Spleen (tissue), 7 donors: Measurements from ENCODE around the gene SPTBN1.

Experiments used
- POLR2A ChIP-seq, 3 donors: fragments of 450-650 bp; IDR thresholded peaks; one replicate each; pipeline ENCODE4 v1.5.1; 2017; ENCODE audit warnings: antibody characterized with exemption in 3 of 3, mild to moderate bottlenecking in 1 of 3
- POLR2AphosphoS5 ChIP-seq, 3 donors: sonication (generic); formaldehyde crosslinking; IDR thresholded peaks; one replicate each; pipeline ENCODE4 v1.5.1; 2017; ENCODE audit warnings: antibody characterized with exemption in 3 of 3
- TF ChIP-seq, protein P1 (sequence below), 11 experiments: fragments of 200-600 bp in 7 of 11; fragments of 450-650 bp in 4 of 11; sonication (generic) in 4 of 11; IDR thresholded peaks in 8 of 11; conservative IDR thresholded peaks in 3 of 11; 1 replicate in 7 of 11; 2 replicates in 4 of 11; pipeline versions ENCODE4 v1.4.0 to v1.8.0; 2016 to 2021; ENCODE audit warnings: antibody characterized with exemption in 11 of 11, inconsistent platforms in 4 of 11, mild to moderate bottlenecking in 1 of 11
- donor health status: DM: no; HTN: no; CAD: no; lungs with moderate emphysema.
- donor health status: DM: no; HTN: no; CAD: no.
- donor health status: DM: no; HTN: no; CAD: no.

DNA sequence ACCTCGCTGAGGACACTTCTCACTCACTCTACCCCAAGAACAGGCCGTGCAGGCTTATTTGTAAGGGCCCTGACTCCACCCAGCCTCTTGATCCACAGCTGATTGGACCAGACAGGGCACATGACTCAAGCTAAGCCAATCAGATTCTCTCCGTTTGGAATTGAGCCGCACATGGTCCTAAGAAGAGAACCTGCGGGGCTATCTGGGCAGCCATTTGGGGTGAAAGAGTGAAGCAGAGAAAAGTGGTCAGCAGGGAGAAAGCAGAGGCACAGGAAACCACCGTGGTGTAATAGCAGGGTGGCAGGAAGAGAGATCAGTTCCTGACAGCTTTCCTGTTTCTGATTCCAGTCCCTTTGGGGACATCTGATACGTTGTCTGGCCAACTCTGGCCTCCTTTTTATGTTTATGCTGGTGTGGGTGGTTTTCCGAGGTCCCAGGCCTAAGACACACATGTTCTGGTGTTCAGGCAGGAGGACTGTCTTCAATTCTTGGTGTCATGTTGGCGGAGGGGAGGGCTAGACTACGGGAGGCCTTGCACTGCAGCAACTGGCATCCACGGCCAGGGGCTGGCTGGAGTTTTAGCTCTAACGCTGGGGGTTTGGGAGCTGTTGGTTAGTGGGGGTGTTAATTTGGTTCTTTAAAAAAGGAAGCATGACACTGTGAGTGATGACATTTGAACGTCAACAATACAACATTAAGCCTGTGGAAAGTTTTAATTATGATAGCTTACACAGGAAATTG is 26.1 kb upstream of the SPTBN1 start:
- TF ChIP-seq POLR2A (IDR thresholded peaks at IDR 0.05) (no peak), POLR2AphosphoS5 (IDR thresholded peaks at IDR 0.05) (peak in 1 of 3 donors; percentile 34)
- TF ChIP-seq, protein P1, sequence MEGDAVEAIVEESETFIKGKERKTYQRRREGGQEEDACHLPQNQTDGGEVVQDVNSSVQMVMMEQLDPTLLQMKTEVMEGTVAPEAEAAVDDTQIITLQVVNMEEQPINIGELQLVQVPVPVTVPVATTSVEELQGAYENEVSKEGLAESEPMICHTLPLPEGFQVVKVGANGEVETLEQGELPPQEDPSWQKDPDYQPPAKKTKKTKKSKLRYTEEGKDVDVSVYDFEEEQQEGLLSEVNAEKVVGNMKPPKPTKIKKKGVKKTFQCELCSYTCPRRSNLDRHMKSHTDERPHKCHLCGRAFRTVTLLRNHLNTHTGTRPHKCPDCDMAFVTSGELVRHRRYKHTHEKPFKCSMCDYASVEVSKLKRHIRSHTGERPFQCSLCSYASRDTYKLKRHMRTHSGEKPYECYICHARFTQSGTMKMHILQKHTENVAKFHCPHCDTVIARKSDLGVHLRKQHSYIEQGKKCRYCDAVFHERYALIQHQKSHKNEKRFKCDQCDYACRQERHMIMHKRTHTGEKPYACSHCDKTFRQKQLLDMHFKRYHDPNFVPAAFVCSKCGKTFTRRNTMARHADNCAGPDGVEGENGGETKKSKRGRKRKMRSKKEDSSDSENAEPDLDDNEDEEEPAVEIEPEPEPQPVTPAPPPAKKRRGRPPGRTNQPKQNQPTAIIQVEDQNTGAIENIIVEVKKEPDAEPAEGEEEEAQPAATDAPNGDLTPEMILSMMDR (IDR thresholded peaks at IDR 0.05 in 8 of 11, conservative IDR thresholded peaks at IDR 0.05 in 3 of 11) = no peak
